GM12878 (cell line): Measurements from ENCODE around the gene DTX3. TPM values are rescaled to one million over a fixed set of nuclear protein-coding genes. Genes with fewer than 3 reads are reported as not detected.

Experiments used
- ATAC-seq: fragments of 200-7000 bp; cut with Tn5 transposase; 3 replicates; pipeline ENCODE4 v1.9.1; 2020; ENCODE audit warnings: mild to moderate bottlenecking, moderate library complexity
- BruUV-seq: library from RNA; stranded (reverse); fragments of 400-500 nt; replicated peaks from 2 replicates; lab custom pipeline; 2021; lab: Mats Ljungman, UMichigan
- CTCF ChIA-PET: fragments of 300-600 bp; sonication (Branson Sonifier 250); formaldehyde crosslinking; extraction: SDS; loops from one replicate; lab custom pipeline; 2021; ENCODE audit warnings: inconsistent platforms; lab: Yijun Ruan, JAX
- POLR2A ChIA-PET: fragments of 350-600 bp; formaldehyde crosslinking; extraction: SDS; loops from one replicate; lab custom pipeline; 2021; ENCODE audit warnings: inconsistent platforms; lab: Charles Lee
- RAD21 ChIA-PET: fragments of 300-600 bp; sonication (Branson Sonifier 250); formaldehyde crosslinking; loops from one replicate; lab custom pipeline; 2023; ENCODE audit warnings: antibody characterized with exemption; ENCODE audit not compliant: unreplicated experiment; lab: Charles Lee
- SMC1A ChIA-PET: fragments of 300-600 bp; sonication (Branson Sonifier 250); formaldehyde crosslinking; loops from one replicate; lab custom pipeline; 2023; ENCODE audit not compliant: unreplicated experiment, uncharacterized antibody; lab: Charles Lee
- DNase-seq: peaks from one replicate; pipeline ENCODE4 v3.0.0-alpha.2; 2011; ENCODE audit warnings: low read depth, low spot score
- FAIRE-seq: peaks from 3 replicates; lab custom pipeline; 2011; peaks lifted over from hg19 to GRCh38; lab: Jason Lieb, UNC
- H2AFZ ChIP-seq: 2 replicates; pipeline ENCODE4 v1.6.0; 2011; ENCODE audit warnings: low read depth, low read length, control low read depth; ENCODE audit not compliant: control insufficient read depth
- H3K27ac ChIP-seq: 2 replicates; pipeline ENCODE4 v1.5.1; 2011; ENCODE audit warnings: control low read depth; ENCODE audit not compliant: control insufficient read depth, insufficient read depth
- H3K27me3 ChIP-seq, 2 experiments: replicated peaks in 1 of 2; 2 replicates each; pipeline versions ENCODE4 v1.6.0 to v1.6.1; 2011; ENCODE audit warnings: low read length in 1 of 2; ENCODE audit not compliant: control insufficient read depth in 2 of 2, insufficient read depth in 2 of 2
- H3K36me3 ChIP-seq, 2 experiments: 2 replicates each; pipeline ENCODE4 v1.5.1; 2011; ENCODE audit warnings: low read length in 1 of 2; ENCODE audit not compliant: control insufficient read depth in 2 of 2, insufficient read depth in 2 of 2
- H3K4me1 ChIP-seq: 2 replicates; pipeline ENCODE4 v1.6.1; 2011; ENCODE audit warnings: mild to moderate bottlenecking, low read length, moderate library complexity, mixed read lengths; ENCODE audit not compliant: control insufficient read depth, insufficient read depth
- H3K4me2 ChIP-seq: 2 replicates; pipeline ENCODE4 v1.6.0; 2011; ENCODE audit warnings: control low read depth; ENCODE audit not compliant: control insufficient read depth, insufficient read depth
- H3K4me3 ChIP-seq: fragments of 200-600 bp; sonication (generic); 2 replicates; pipeline ENCODE4 v1.5.1; 2016
- H3K79me2 ChIP-seq: 2 replicates; pipeline ENCODE4 v1.6.0; 2011; ENCODE audit warnings: low read length; ENCODE audit not compliant: control insufficient read depth, insufficient read depth
- H3K9ac ChIP-seq: 2 replicates; pipeline ENCODE4 v1.8.0; 2011; ENCODE audit warnings: low read length, control low read depth, mixed read lengths; ENCODE audit not compliant: control insufficient read depth, insufficient read depth
- H3K9me3 ChIP-seq: replicated peaks from 3 replicates; pipeline ENCODE4 v1.5.1; 2011; ENCODE audit warnings: mild to moderate bottlenecking, low read length; ENCODE audit not compliant: control insufficient read depth, insufficient read depth
- H4K20me1 ChIP-seq: 2 replicates; pipeline ENCODE4 v1.6.0; 2011; ENCODE audit not compliant: control insufficient read depth, insufficient read depth
- ESRRA ChIP-seq: IDR thresholded peaks from 2 replicates; pipeline ENCODE4 v1.6.1; 2012; ENCODE audit warnings: mild to moderate bottlenecking, low read length, improper control_type of control experiment
- FOS ChIP-seq: IDR thresholded peaks from 3 replicates; pipeline ENCODE4 v1.6.1; 2011; ENCODE audit warnings: borderline replicate concordance; ENCODE audit not compliant: insufficient read length; ENCODE audit errors: extremely low read depth
- HCFC1 ChIP-seq: fragments of 150-350 bp; IDR thresholded peaks from 2 replicates; pipeline ENCODE4 v1.6.1; 2014; ENCODE audit warnings: low read length
- POLR2AphosphoS2 ChIP-seq: IDR thresholded peaks from 2 replicates; pipeline ENCODE4 v1.6.1; 2011; ENCODE audit warnings: low read depth, mild to moderate bottlenecking, low read length, improper control_type of control experiment, moderate library complexity
- RBBP5 ChIP-seq: fragments of 200-600 bp; sonication (generic); conservative IDR thresholded peaks from 2 replicates; pipeline ENCODE4 v1.6.1; 2016
- RFX5 ChIP-seq: IDR thresholded peaks from 2 replicates; pipeline ENCODE4 v1.6.1; 2011; ENCODE audit warnings: low read depth, low read length, improper control_type of control experiment
- SIN3A ChIP-seq: IDR thresholded peaks from 2 replicates; pipeline ENCODE4 v1.6.1; 2012; ENCODE audit warnings: low read depth, low read length, improper control_type of control experiment
- STAT1 ChIP-seq: fragments of 450-650 bp; conservative IDR thresholded peaks from 2 replicates; pipeline ENCODE4 v1.6.1; 2014; ENCODE audit warnings: antibody characterized with exemption, mild to moderate bottlenecking
- ZNF217 ChIP-seq: fragments of 450-650 bp; IDR thresholded peaks from 2 replicates; pipeline ENCODE4 v1.6.1; 2017; ENCODE audit warnings: antibody characterized with exemption, mild to moderate bottlenecking
- ZNF274 ChIP-seq: IDR thresholded peaks from one replicate; pipeline ENCODE4 v1.8.0; 2011; ENCODE audit not compliant: insufficient read length, insufficient read depth
- ZZZ3 ChIP-seq: IDR thresholded peaks from 2 replicates; pipeline ENCODE4 v1.6.1; 2011; ENCODE audit warnings: low read depth; ENCODE audit not compliant: control insufficient read depth, insufficient read length
- WGBS: methylation state at CpG from one replicate; pipeline ENCODE4 v1.1.6; 2016; ENCODE audit warnings: low lambda C conversion rate; ENCODE audit not compliant: insufficient replicate concordance, insufficient coverage; ENCODE audit errors: missing lambda C conversion rate; 5-methylcytosine and 5-hydroxymethylcytosine counted together
- in situ Hi-C: fragments of 300-500 bp; cut with MboI; formaldehyde crosslinking; loops from 9 replicates; pipeline ENCODE4 v1.14.3; 2018; ENCODE audit warnings: mixed read lengths
- intact Hi-C: fragments of 100-400 bp; cut with micrococcal nuclease; formaldehyde crosslinking; loops from one replicate; pipeline ENCODE4 v1.14.2; 2022; ENCODE audit not compliant: unreplicated experiment
- polyA plus RNA-seq, 11 experiments: library from polyadenylated mRNA; depleted of rRNA in 4 of 11; unstranded in 6 of 11; stranded (reverse) in 5 of 11; fragments of >200 nt; fragmentation: Nextera tagmentation in 4 of 11; fragmentation: Illumina TruSeq in 1 of 11; extraction: Ambion mirVana in 4 of 11; extraction: Trizol in 1 of 11; gene quantifications; 1 replicate in 1 of 11; 2 replicates in 10 of 11; pipeline versions ENCODE4 v1.2.1 to v1.2.3, GENCODE V29; 2011 to 2016; ENCODE audit warnings: inconsistent platforms in 2 of 11, missing spikeins in 2 of 11, low read depth in 1 of 11
- total RNA-seq, 4 experiments: library from RNA; depleted of rRNA in 3 of 4; stranded (reverse); fragments of >200 nt in 3 of 4; fragmentation: Illumina TruSeq in 1 of 4; extraction: Trizol in 1 of 4; gene quantifications; 2 replicates each; pipeline versions ENCODE4 v1.2.1 to v1.2.3, GENCODE V29; 2013 to 2021
- TF ChIP-seq, protein P1 (sequence below): fragments of 450-650 bp; IDR thresholded peaks from 2 replicates; pipeline ENCODE4 v1.6.1; 2017; ENCODE audit warnings: borderline replicate concordance

The DTX3 gene
- total and polyA plus RNA-seq, 10 of the 15 experiments (the other 5 are each of a cell fraction or from before 2014, with no cell fraction given), result 1.1 to 13.6 (median 5.6) TPM

- TF ChIP-seq HCFC1, result no peak
- TF ChIP-seq ESRRA, result no peak
- TF ChIP-seq ZZZ3, result no peak
- no peak for TF ChIP-seq ZNF217
- TF ChIP-seq, protein P1, sequence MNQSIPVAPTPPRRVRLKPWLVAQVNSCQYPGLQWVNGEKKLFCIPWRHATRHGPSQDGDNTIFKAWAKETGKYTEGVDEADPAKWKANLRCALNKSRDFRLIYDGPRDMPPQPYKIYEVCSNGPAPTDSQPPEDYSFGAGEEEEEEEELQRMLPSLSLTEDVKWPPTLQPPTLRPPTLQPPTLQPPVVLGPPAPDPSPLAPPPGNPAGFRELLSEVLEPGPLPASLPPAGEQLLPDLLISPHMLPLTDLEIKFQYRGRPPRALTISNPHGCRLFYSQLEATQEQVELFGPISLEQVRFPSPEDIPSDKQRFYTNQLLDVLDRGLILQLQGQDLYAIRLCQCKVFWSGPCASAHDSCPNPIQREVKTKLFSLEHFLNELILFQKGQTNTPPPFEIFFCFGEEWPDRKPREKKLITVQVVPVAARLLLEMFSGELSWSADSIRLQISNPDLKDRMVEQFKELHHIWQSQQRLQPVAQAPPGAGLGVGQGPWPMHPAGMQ, result no peak
Measured at GRCh38 chr12:57580466-57580795, 24.2 kb upstream of the DTX3 start (continued).

DNA sequence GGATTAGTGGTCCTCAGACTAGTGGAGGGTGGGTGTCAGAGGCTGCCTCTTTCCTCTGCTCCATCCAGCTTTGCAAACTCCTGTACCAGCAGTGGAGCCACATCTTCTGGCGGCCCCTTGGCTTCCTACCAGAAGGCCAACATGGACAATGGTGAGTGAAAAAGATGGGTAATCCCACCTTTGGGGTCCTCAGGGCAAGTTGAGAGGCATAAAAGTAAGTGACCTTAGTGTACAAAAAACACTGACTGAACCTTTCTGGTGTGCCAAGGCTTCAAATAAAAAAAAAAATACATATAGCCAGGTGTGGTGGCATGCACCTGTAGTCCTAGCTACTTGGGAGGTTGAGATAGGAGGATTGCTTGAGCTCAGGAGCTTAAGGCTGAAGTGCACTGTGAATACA lies 22.8 kb upstream of the DTX3 start:
- no peak for TF ChIP-seq STAT1
- no peak for TF ChIP-seq POLR2AphosphoS2
- TF ChIP-seq RBBP5, result no peak
- TF ChIP-seq ZNF274, result no peak
- TF ChIP-seq FOS, result no peak
- no peak for TF ChIP-seq RFX5
- TF ChIP-seq SIN3A, result no peak
- DNase-seq (no peak), FAIRE-seq (no peak), ATAC-seq (no peak)
- no peak overlapping the region for H3K4me3 ChIP-seq
- no peak overlapping the region for H3K9ac ChIP-seq
- ChIA-PET SMC1A (interaction anchor here (1.0 to 4.2 kb wide), 6 partner anchors 10 to 159 kb away, joined by 3 to 16 read pairs (median 5); partner anchors contain the start of genes B4GALNT1 and PIP4K2C), CTCF (interaction anchor here (0.6 to 7.8 kb wide), 15 partner anchors 10 to 163 kb away, joined by 3 to 119 read pairs (median 5); partner anchors contain the start of genes B4GALNT1, DCTN2, INHBE and PIP4K2C), RAD21 (interaction anchor here (0.7 to 5.3 kb wide), 5 partner anchors 38 to 160 kb away, joined by 3 to 28 read pairs (median 3); partner anchors contain the start of gene B4GALNT1), POLR2A (no interaction called here)
- intact Hi-C loops, result loop anchor here (10.0 kb wide), 1 partner anchor 323 kb away; no protein-coding TSS in a partner anchor
- H3K79me2 ChIP-seq, result no peaks in the 10 kb centered on the region
- H3K36me3 ChIP-seq, result no peaks in the 10 kb centered on the region
- H4K20me1 ChIP-seq, result no peaks in the 10 kb centered on the region
- H3K9me3 ChIP-seq, result no peaks in the 10 kb centered on the region
- no peaks in the 10 kb centered on the region; a peak in 1 of 4 replicates for H3K27me3 ChIP-seq
- no peak overlapping the region for H3K4me2 ChIP-seq
- no peaks in the 10 kb centered on the region for H3K4me1 ChIP-seq
- no peak overlapping the region for H3K27ac ChIP-seq
- in situ Hi-C loops, result no loop called here
- BruUV-seq, result no TSS peak
- WGBS, result 46% methylated on average over 1 of the region's 1 CpG
- no peak overlapping the region for H2AFZ ChIP-seq
